Measurements from ENCODE around the gene NET1.

The NET1 gene

GRCh38 chr10:5443429-5443828, 31.1 kb downstream of the NET1 start:
- FAIRE-seq = no peak

GRCh38 chr10:5445006-5445405, 32.6 kb downstream of the NET1 start:
- FAIRE-seq = no peak

DNA sequence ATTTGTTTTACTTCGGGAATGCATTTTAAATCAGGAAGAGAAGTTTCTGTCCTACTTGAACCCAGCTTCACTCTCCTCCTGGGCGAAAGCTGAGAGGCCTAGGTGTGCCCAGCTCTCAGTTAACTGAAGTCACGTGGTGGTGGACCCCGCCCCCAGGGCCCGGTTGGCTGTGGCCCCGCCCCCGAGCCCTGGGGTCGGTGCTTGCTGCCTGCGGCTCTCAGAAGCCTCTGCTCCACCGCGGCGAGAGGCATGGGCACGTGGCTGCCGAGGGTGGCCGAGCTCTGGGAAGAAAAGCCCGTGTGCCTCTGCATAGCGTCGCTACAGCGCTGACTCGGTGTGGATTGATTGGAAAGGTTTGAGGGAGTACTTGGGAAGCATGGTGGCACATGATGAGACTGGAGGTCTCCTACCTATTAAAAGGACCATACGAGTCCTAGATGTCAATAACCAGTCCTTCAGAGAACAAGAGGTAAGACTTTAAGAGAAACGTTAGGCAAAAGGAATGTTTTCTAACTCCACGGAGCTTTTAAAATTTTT, 34.1 kb downstream of the NET1 start:
- FAIRE-seq = peak; percentile 48

DNA sequence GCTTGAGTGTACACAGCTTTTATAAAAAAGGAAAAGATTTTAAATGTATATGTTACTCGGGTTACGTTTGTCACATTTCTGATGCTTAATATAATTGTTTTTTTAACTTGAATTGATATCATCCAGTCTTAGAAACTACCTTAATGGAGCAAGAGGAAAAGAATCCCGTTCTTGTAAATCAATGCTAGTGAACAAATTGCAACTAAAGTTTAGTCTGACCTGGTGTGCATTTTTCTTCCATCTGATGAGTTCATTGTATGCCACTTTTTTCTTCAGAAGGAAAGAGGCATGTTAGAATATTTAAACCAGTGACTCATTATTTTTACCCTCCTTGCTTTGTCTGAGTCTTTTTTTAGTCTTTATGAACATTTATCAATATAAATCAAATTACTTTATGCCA, 34.7 kb downstream of the NET1 start:
- FAIRE-seq = peak; percentile 58

- FAIRE-seq = peak; percentile 35
Measured at GRCh38 chr10:5447611-5448071, 35.3 kb downstream of the NET1 start.

- FAIRE-seq = no peak
Measured at GRCh38 chr10:5448333-5449001, 36.1 kb downstream of the NET1 start.

DNA sequence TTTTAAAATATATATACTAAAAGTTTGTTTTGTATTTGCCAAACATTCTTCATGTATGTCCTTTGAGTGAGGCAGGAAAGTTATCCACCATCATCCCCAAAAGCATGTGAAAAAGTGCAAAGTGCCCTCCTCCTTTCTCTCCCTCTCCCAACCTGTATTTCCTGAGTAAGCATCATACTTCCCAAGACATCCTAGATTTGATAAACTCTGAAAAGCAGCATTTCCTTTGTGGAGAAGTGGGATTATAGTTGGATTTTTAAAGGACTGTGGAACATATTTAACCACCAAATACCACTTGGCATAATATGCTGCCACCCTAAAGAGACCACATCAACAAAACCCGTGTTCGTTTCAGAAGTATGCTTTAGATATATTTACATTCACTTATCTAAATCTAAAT, 36.9 kb downstream of the NET1 start:
- FAIRE-seq = no peak

GRCh38 chr10:5449823-5450222, 37.5 kb downstream of the NET1 start:
- FAIRE-seq = no peak

DNA sequence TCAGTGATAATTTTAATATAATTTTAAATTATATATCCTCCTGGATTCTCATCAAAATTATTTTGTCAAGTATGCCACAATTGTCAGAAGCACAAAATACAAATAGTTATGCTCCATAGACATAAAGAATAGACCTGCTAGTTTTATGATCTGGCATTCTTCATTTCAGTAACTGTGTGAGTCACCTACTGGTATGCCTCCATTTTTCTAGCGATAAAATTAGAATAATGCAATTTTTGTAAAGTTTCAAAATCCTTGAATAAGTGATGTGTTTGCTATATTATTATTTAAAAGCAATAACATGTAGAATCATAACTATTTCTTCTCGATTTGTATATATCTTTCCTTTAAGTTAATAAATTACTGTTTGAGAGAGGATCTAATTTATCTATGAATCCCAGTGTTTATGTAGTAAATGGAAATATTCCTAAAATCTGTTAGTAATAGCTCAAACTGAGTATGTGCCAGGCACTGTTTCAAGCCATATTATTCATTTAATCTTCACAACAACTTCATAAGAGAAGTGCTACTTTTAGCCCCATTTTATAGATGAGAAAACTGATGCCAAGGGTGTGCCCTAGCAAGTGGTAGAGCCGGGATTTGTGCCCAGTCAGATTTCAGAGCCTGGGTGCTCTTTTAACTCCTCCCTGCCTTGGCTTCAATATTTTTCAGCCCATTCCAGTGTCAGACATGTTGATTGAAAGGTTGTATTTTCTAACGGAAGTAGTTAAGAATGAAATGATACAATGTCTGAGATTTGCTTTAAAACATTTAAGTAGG, 38.4 kb downstream of the NET1 start:
- no peak for FAIRE-seq

DNA sequence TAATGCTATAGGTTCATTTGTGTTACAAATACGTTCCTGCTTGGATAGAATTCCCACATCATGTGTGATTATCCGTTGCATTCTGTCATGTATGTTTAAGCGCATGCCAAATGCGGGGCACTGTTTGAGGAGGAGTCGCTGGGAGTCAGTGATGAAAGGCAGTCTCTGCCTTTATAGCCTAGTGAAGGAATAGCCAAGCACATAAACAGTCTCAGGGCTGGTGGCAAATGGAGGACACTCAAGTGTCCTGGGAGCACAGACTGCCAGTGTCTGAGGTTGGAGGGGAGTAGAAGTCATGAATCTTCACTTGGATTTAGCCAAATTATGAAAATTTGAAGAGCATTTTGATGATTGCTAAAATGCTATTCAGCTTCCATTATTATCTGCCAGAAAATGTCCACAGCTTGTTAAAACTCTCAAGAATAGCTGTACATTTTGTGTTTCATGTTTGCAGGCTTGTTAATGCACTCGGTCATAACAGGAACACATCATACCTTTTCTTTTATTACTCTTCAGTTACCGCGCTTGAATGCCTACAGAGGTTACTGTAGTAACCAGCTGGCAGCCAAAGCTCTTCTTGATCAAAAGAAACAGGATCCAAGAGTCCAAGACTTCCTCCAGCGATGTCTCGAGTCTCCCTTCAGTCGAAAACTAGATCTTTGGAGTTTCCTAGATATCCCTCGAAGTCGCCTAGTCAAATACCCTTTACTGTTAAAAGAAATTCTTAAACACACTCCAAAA, 41.6 kb downstream of the NET1 start:
- no peak for FAIRE-seq

DNA sequence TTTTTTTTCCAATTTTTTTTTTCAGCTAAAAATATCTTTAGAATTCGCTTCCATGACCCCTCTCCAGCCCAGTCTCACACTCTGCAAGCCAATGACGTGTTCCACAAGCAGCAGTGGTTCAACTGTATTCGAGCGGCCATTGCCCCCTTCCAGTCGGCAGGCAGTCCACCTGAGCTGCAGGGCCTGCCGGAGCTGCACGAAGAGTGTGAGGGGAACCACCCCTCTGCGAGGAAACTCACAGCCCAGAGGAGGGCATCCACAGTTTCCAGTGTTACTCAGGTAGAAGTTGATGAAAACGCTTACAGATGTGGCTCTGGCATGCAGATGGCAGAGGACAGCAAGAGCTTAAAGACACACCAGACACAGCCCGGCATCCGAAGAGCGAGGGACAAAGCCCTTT, 44.2 kb downstream of the NET1 start:
- no peak for FAIRE-seq

DNA sequence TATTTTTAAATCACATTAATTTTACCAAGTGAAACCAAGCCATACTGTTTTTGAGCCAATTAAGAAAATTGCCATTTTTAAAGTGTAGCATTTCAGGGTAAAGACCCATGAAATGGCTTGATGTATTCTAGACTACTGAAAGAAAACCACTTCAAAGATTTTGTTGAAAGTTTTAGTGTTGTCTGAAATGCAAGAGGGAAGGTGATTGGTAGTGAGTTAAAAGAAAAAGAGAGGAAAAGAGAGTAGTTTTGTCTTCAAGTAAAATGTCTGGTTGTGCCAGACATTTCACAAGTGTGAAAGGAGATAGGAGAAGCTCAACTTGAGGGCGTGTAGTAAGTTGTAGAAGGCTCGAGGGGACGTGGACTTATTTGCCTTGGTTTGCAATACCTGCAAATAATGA, 45.4 kb downstream of the NET1 start:
- FAIRE-seq = no peak

- no peak for FAIRE-seq
Measured at GRCh38 chr10:5458425-5458824, 46.1 kb downstream of the NET1 start.

- no peak for FAIRE-seq
Measured at GRCh38 chr10:5458949-5459747, 46.8 kb downstream of the NET1 start.

DNA sequence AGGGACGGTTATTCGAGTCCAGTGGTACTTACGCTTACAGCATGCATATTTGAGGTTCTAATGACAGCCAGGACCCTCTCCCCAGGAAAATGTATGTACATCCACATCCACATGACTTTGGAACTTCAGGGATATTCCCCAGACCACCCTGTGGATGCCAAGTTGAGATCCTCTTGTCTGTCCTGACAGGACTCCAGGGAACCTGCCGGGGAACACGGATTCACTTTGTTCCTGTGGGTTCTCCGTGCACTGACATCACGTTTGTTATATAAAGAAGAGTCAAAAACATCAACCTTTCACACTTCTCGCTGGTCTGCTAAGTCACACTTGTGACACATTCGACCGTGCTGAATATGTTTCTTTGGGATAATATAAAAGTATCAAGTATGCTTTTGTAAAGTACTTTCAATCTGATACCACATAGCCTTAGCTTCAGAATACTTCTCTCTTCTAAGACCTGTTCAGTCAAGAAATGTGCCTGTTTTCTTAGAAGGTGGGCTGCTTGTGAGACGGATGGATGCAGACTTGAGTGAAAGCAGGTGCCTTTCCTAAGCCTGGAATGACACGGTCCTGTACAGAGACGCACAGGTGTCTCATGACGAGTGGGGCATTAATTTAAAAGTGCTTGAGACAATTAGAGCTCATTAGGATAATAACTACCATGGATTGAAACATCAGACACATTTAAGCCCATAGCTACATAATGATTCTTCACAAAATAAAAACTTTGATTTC, 48.3 kb downstream of the NET1 start:
- no peak for FAIRE-seq

GRCh38 chr10:5461203-5461588, 48.8 kb downstream of the NET1 start:
- no peak for FAIRE-seq

GRCh38 chr10:5461914-5462840, 49.8 kb downstream of the NET1 start:
- no peak for FAIRE-seq

GRCh38 chr10:5462841-5463293, 50.5 kb downstream of the NET1 start:
- no peak for FAIRE-seq

DNA sequence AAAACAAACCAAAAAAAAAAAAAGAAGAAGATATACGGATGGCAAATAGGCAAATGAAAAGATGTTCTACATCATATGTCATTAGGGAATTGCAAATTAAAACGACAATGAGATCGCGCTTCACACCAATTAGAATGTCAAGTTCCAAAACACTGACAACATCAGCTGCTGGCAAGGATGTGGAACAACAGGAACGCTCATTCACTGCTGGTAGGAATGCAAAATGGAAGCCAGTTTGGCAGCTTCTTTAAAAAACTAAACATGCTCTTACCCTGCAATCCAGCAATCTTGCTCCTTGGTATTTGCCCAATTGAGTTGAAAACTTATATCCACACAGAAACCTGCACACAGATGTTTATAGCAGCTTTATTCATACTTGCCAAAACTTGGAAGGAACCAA, 52.2 kb downstream of the NET1 start:
- FAIRE-seq = no peak

GRCh38 chr10:5465976-5466450, 53.7 kb downstream of the NET1 start:
- FAIRE-seq = no peak
